Fibroblast of lung (primary cell): ENCODE results near the gene SORCS2. TPM values are rescaled to one million over a fixed set of nuclear protein-coding genes. Genes with fewer than 3 reads are reported as not detected.

ENCODE experiments used
- DNase-seq, 2 donors: peaks; one replicate each; pipeline versions ENCODE4 v3.0.0 to v3.0.0-alpha.2; 2010; ENCODE audit warnings: low read depth in 2 of 2
- H2AFZ ChIP-seq: 2 replicates; pipeline ENCODE4 v1.5.1; 2012; ENCODE audit warnings: low read length, control low read depth, inconsistent platforms
- H3K27ac ChIP-seq: 2 replicates; pipeline ENCODE4 v1.5.1; 2011; ENCODE audit warnings: low read length, control low read depth; ENCODE audit not compliant: insufficient read depth
- H3K27me3 ChIP-seq: 2 replicates; pipeline ENCODE4 v1.5.1; 2011; ENCODE audit warnings: mild to moderate bottlenecking, low read length; ENCODE audit not compliant: control insufficient read depth, insufficient read depth
- H3K36me3 ChIP-seq: 2 replicates; pipeline ENCODE4 v1.5.1; 2011; ENCODE audit warnings: low read length; ENCODE audit not compliant: control insufficient read depth, insufficient read depth
- H3K4me1 ChIP-seq: 2 replicates; pipeline ENCODE4 v1.5.1; 2011; ENCODE audit warnings: low read length; ENCODE audit not compliant: control insufficient read depth, insufficient read depth; ENCODE audit errors: extremely low read depth
- H3K4me2 ChIP-seq: 2 replicates; pipeline ENCODE4 v1.5.1; 2011; ENCODE audit warnings: low read length, control low read depth; ENCODE audit not compliant: insufficient read depth; ENCODE audit errors: extremely low read depth
- H3K4me3 ChIP-seq, 4 experiments: fragments of 200-600 bp in 1 of 4; sonication (generic) in 1 of 4; replicated peaks in 1 of 4; 2 replicates each; pipeline ENCODE4 v1.5.1; 2011 to 2016; ENCODE audit warnings: low read length in 4 of 4, low read depth in 3 of 4, mild to moderate bottlenecking in 3 of 4, control low read depth in 2 of 4, inconsistent platforms in 1 of 4, mixed read lengths in 1 of 4; ENCODE audit not compliant: insufficient read depth in 1 of 4; ENCODE audit errors: control extremely low read depth in 1 of 4
- H3K79me2 ChIP-seq: 2 replicates; pipeline ENCODE4 v1.5.1; 2012; ENCODE audit warnings: mild to moderate bottlenecking, low read length, inconsistent platforms; ENCODE audit not compliant: control insufficient read depth, insufficient read depth
- H3K9ac ChIP-seq: 2 replicates; pipeline ENCODE4 v1.5.1; 2011; ENCODE audit warnings: mild to moderate bottlenecking, low read length, control low read depth; ENCODE audit not compliant: insufficient read depth
- H3K9me3 ChIP-seq: 2 replicates; pipeline ENCODE4 v1.5.1; 2012; ENCODE audit warnings: low read depth, low read length; ENCODE audit not compliant: control insufficient read depth, insufficient read depth
- H4K20me1 ChIP-seq: 2 replicates; pipeline ENCODE4 v1.5.1; 2011; ENCODE audit warnings: low read length; ENCODE audit not compliant: control insufficient read depth, insufficient read depth; ENCODE audit errors: extremely low read depth
- EZH2 ChIP-seq: IDR thresholded peaks from 2 replicates; pipeline ENCODE4 v1.5.1; 2012; ENCODE audit warnings: low read length, control low read depth, mild to moderate bottlenecking; ENCODE audit errors: missing control alignments
- polyA plus RNA-seq, 2 donors: library from polyadenylated mRNA; depleted of rRNA in 1 of 2; stranded (reverse) in 1 of 2; unstranded in 1 of 2; fragments of >200 nt; gene quantifications; 2 replicates each; pipeline ENCODE4 v1.2.1, GENCODE V29; 2011 to 2012; ENCODE audit warnings: missing spikeins in 1 of 2
- total RNA-seq: library from RNA; depleted of rRNA; stranded (reverse); fragments of >200 nt; gene quantifications from 2 replicates; pipeline ENCODE4 v1.2.1, GENCODE V29; 2014
- TF ChIP-seq, protein P1 (sequence below), 2 donors: IDR thresholded peaks in 1 of 2; conservative IDR thresholded peaks in 1 of 2; 1 replicate in 1 of 2; 2 replicates in 1 of 2; pipeline ENCODE4 v1.5.1; 2011 to 2012; ENCODE audit warnings: low read length in 2 of 2, control low read depth in 1 of 2, inconsistent platforms in 1 of 2, low read depth in 1 of 2, mild to moderate bottlenecking in 1 of 2

SORCS2 gene
- total and polyA plus RNA-seq, 2 donors (not counting 1 experiment from before 2014, with no cell fraction given): 0.17 to 0.41 TPM

- no peaks in the 10 kb centered on the region for H3K9me3 ChIP-seq
- H3K4me2 ChIP-seq: no peak overlapping the region
- no peaks in the 10 kb centered on the region for H4K20me1 ChIP-seq
- H3K4me3 ChIP-seq: no peak overlapping the region
- no peak for DNase-seq
- peaks cover 4% of the 10 kb centered on the region for H3K27me3 ChIP-seq
- no peak overlapping the region for H2AFZ ChIP-seq
- no peaks in the 10 kb centered on the region for H3K36me3 ChIP-seq
- H3K9ac ChIP-seq: no peak overlapping the region
- H3K79me2 ChIP-seq: no peaks in the 10 kb centered on the region
- TF ChIP-seq, protein P1, sequence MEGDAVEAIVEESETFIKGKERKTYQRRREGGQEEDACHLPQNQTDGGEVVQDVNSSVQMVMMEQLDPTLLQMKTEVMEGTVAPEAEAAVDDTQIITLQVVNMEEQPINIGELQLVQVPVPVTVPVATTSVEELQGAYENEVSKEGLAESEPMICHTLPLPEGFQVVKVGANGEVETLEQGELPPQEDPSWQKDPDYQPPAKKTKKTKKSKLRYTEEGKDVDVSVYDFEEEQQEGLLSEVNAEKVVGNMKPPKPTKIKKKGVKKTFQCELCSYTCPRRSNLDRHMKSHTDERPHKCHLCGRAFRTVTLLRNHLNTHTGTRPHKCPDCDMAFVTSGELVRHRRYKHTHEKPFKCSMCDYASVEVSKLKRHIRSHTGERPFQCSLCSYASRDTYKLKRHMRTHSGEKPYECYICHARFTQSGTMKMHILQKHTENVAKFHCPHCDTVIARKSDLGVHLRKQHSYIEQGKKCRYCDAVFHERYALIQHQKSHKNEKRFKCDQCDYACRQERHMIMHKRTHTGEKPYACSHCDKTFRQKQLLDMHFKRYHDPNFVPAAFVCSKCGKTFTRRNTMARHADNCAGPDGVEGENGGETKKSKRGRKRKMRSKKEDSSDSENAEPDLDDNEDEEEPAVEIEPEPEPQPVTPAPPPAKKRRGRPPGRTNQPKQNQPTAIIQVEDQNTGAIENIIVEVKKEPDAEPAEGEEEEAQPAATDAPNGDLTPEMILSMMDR (conservative IDR thresholded peaks at IDR 0.05 in 1 of 2, IDR thresholded peaks at IDR 0.05 in 1 of 2; ENCODE audit: low read depth in 1 of 2, low read length in 2 of 2): no peak
- no peaks in the 10 kb centered on the region for H3K4me1 ChIP-seq
- H3K27ac ChIP-seq: no peak overlapping the region
These were observed 82.7 kb downstream of the SORCS2 start for GRCh38 chr4:7275067-7275466.

GRCh38 chr4:7275490-7276154, 83.3 kb downstream of the SORCS2 start:
- Histone ChIP-seq H3K27me3 (peaks cover 4% of the 10 kb centered on the region), H3K27ac (no peak overlapping the region), H2AFZ (no peak overlapping the region), H3K9ac (no peak overlapping the region), H3K4me1 (no peaks in the 10 kb centered on the region), H3K36me3 (no peaks in the 10 kb centered on the region), H4K20me1 (no peaks in the 10 kb centered on the region), H3K9me3 (no peaks in the 10 kb centered on the region), H3K79me2 (no peaks in the 10 kb centered on the region), H3K4me3 (no peak overlapping the region), H3K4me2 (no peak overlapping the region)
- TF ChIP-seq, protein P1 (conservative IDR thresholded peaks at IDR 0.05 in 1 of 2, IDR thresholded peaks at IDR 0.05 in 1 of 2; ENCODE audit: low read depth in 1 of 2, low read length in 2 of 2): no peak
- TF ChIP-seq EZH2: no peak
- no peak for DNase-seq

DNA sequence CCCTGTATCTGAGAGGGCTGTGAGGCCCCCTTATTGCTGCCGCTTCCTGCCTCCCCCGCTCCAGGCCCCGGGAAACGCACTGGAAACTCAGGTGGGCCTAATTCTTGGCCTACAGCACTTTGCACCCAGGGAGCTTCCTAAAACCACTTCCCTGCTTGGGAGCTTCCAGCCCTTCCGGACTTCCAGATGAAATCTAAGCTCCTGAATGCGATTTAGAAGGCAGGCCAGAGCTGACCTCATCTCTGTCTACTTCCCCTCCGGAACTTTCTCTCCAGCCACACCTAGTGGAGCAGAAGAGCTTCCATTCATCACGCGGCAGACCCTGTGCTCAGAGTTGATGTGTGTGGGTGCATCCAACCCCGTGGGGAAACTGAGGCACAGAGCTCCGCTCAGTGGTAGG, 84.2 kb downstream of the SORCS2 start:
- no peaks in the 10 kb centered on the region for H3K9me3 ChIP-seq
- TF ChIP-seq, protein P1 (conservative IDR thresholded peaks at IDR 0.05 in 1 of 2, IDR thresholded peaks at IDR 0.05 in 1 of 2; ENCODE audit: low read depth in 1 of 2, low read length in 2 of 2): no peak
- TF ChIP-seq EZH2: no peak
- H3K4me3 ChIP-seq: no peak overlapping the region
- DNase-seq: no peak
- H3K9ac ChIP-seq: no peak overlapping the region
- no peaks in the 10 kb centered on the region for H3K79me2 ChIP-seq
- peaks cover 4% of the 10 kb centered on the region for H3K27me3 ChIP-seq
- no peaks in the 10 kb centered on the region for H3K4me1 ChIP-seq
- no peak overlapping the region for H2AFZ ChIP-seq
- H4K20me1 ChIP-seq: no peaks in the 10 kb centered on the region
- no peak overlapping the region for H3K27ac ChIP-seq
- no peak overlapping the region for H3K4me2 ChIP-seq
- H3K36me3 ChIP-seq: no peaks in the 10 kb centered on the region
